Lung (tissue), 12 donors: Measurements from ENCODE around the gene BAIAP2. TPM values are rescaled to one million over a fixed set of nuclear protein-coding genes. Genes with fewer than 3 reads are reported as not detected.

Source experiments
- ATAC-seq: fragments of 200-7000 bp; cut with Tn5 transposase; one replicate; pipeline ENCODE4 v1.9.1; 2020; ENCODE audit warnings: moderate number of reproducible peaks; ENCODE audit not compliant: insufficient read depth, low FRiP score
- DNase-seq, 3 donors: peaks; one replicate each; pipeline ENCODE4 v3.0.0-alpha.2; 2013 to 2017
- H3K27ac ChIP-seq, 2 donors: one replicate each; pipeline ENCODE4 v1.5.1; 2013; ENCODE audit warnings: mild to moderate bottlenecking in 2 of 2, moderate library complexity in 2 of 2, control low read depth in 1 of 2, inconsistent platforms in 1 of 2, low read depth in 1 of 2, low read length in 1 of 2
- H3K27me3 ChIP-seq, 3 donors: one replicate each; pipeline ENCODE4 v1.5.1; 2013; ENCODE audit warnings: low read length in 2 of 3; ENCODE audit not compliant: control insufficient read depth in 3 of 3, insufficient read depth in 3 of 3
- H3K36me3 ChIP-seq, 4 donors: one replicate each; pipeline ENCODE4 v1.5.1; 2013; ENCODE audit warnings: low read length in 4 of 4, mild to moderate bottlenecking in 1 of 4, moderate library complexity in 1 of 4; ENCODE audit not compliant: control insufficient read depth in 4 of 4, insufficient read depth in 4 of 4
- H3K4me1 ChIP-seq, 5 donors: one replicate each; pipeline ENCODE4 v1.5.1; 2013; ENCODE audit warnings: low read length in 5 of 5, mild to moderate bottlenecking in 2 of 5, moderate library complexity in 1 of 5; ENCODE audit not compliant: control insufficient read depth in 5 of 5, insufficient read depth in 5 of 5
- H3K4me3 ChIP-seq: one replicate; pipeline ENCODE4 v1.5.1; 2013; ENCODE audit warnings: mild to moderate bottlenecking, control low read depth, moderate library complexity
- H3K9ac ChIP-seq, 2 donors: one replicate each; pipeline ENCODE4 v1.5.1; 2013; ENCODE audit warnings: low read length in 2 of 2, control low read depth in 1 of 2; ENCODE audit not compliant: insufficient read depth in 1 of 2
- H3K9me3 ChIP-seq, 4 donors: one replicate each; pipeline ENCODE4 v1.5.1; 2013; ENCODE audit warnings: low read length in 3 of 4, mild to moderate bottlenecking in 1 of 4, moderate library complexity in 1 of 4; ENCODE audit not compliant: control insufficient read depth in 4 of 4, insufficient read depth in 3 of 4
- CTCF ChIP-seq: IDR thresholded peaks from 2 replicates; pipeline ENCODE4 v1.5.1; 2012; ENCODE audit warnings: mild to moderate bottlenecking; ENCODE audit errors: control extremely low read depth, extremely low read depth
- WGBS, 2 donors: extraction: QIAGEN DNeasy Blood & Tissue Kit; methylation state at CpG; one replicate each; pipeline ENCODE4 v1.1.7; 2013; 5-methylcytosine and 5-hydroxymethylcytosine counted together
- polyA plus RNA-seq, 2 donors: library from polyadenylated mRNA; stranded (reverse); fragments of 200-250 nt; gene quantifications; one replicate each; pipeline ENCODE4 v1.2.1, GENCODE V29; 2013
- total RNA-seq, 2 donors: library from RNA; depleted of rRNA in 1 of 2; stranded (reverse); fragments of >200 nt in 1 of 2; gene quantifications; one replicate each; pipeline ENCODE4 v1.2.1, GENCODE V29; 2014 to 2021
- donor health status: control.
- donor health status: control.
- donor health status: Bipolar disorder and iron deficiency.
- donor health status: healthy.
- donor health status: DM: yes; HTN: yes; CAD: no.

Gene BAIAP2
- total and polyA plus RNA-seq, 4 donors, result 59.2 to 141 (median 77.7) TPM

- H3K9me3 ChIP-seq, result no peaks in the 10 kb centered on the region
- no peak for DNase-seq
- WGBS, 2 donors, result 86 to 88% methylated on average over 40 to 45 of the region's 45 CpGs
- H3K27ac ChIP-seq, result peak overlapping the region in 1 of 2 donors; percentile 15
- no peak for TF ChIP-seq CTCF
- peaks cover 0 to 61% (median 0%) of the 10 kb centered on the region in 4 donors for H3K36me3 ChIP-seq
- no peak overlapping the region for H3K4me3 ChIP-seq
- no peak for ATAC-seq
- H3K4me1 ChIP-seq, result peaks cover 0 to 9% (median 0%) of the 10 kb centered on the region in 5 donors
- H3K9ac ChIP-seq, result no peak overlapping the region
- H3K27me3 ChIP-seq, result peaks cover 0 to 4% (median 3%) of the 10 kb centered on the region in 3 donors
Observed at GRCh38 chr17:81120695-81121621, 86.0 kb downstream of the BAIAP2 start.

GRCh38 chr17:81121841-81122733 lies 87.1 kb downstream of the BAIAP2 start:
- 78 to 82% methylated on average over 96 to 109 of the region's 109 CpGs for WGBS, 2 donors
- no peak for ATAC-seq
- no peaks in the 10 kb centered on the region for H3K9me3 ChIP-seq
- no peak overlapping the region for H3K27ac ChIP-seq
- H3K4me3 ChIP-seq, result no peak overlapping the region
- H3K9ac ChIP-seq, result no peak overlapping the region
- DNase-seq, result no peak
- peaks cover 0 to 58% (median 0%) of the 10 kb centered on the region in 4 donors for H3K36me3 ChIP-seq
- TF ChIP-seq CTCF, result no peak
- peaks cover 0 to 4% (median 3%) of the 10 kb centered on the region in 3 donors for H3K27me3 ChIP-seq
- H3K4me1 ChIP-seq, result peaks cover 0 to 9% (median 0%) of the 10 kb centered on the region in 5 donors

GRCh38 chr17:81123052-81124048 lies 88.4 kb downstream of the BAIAP2 start:
- Histone ChIP-seq H3K4me3 (no peak overlapping the region), H3K27ac (no peak overlapping the region), H3K36me3 (peaks cover 0 to 57% (median 0%) of the 10 kb centered on the region in 4 donors), H3K9ac (no peak overlapping the region), H3K9me3 (no peaks in the 10 kb centered on the region), H3K4me1 (peaks cover 0 to 9% (median 0%) of the 10 kb centered on the region in 5 donors), H3K27me3 (peaks cover 0 to 4% (median 3%) of the 10 kb centered on the region in 3 donors)
- no peak for DNase-seq
- no peak for TF ChIP-seq CTCF
- WGBS, 2 donors, result 92 to 93% methylated on average over 38 to 39 of the region's 39 CpGs
- ATAC-seq, result no peak
